GM23248 (cell line): Measurements from ENCODE around the gene MPPED1. TPM values are rescaled to one million over a fixed set of nuclear protein-coding genes. Genes with fewer than 3 reads are reported as not detected.

ENCODE experiments used
- DNase-seq: peaks from one replicate; pipeline ENCODE4 v3.0.0-alpha.2; 2015
- H2AFZ ChIP-seq: fragments of 200-600 bp; sonication (generic); 2 replicates; pipeline ENCODE4 v1.6.1; 2016; ENCODE audit warnings: antibody characterized with exemption
- H3F3A ChIP-seq: fragments of 200-600 bp; sonication (generic); 2 replicates; pipeline ENCODE4 v1.6.1; 2016; ENCODE audit warnings: mild to moderate bottlenecking, antibody characterized with exemption, mixed run types; ENCODE audit not compliant: insufficient read depth
- H3K27ac ChIP-seq: fragments of 200-600 bp; sonication (generic); 2 replicates; pipeline ENCODE4 v1.5.1; 2016; ENCODE audit warnings: mild to moderate bottlenecking
- H3K27me3 ChIP-seq: fragments of 200-600 bp; sonication (generic); replicated peaks from 2 replicates; pipeline ENCODE4 v1.6.1; 2016; ENCODE audit warnings: mild to moderate bottlenecking; ENCODE audit not compliant: insufficient read depth
- H3K36me3 ChIP-seq: fragments of 200-600 bp; sonication (generic); 2 replicates; pipeline ENCODE4 v1.6.1; 2016; ENCODE audit warnings: low read depth, mild to moderate bottlenecking
- H3K4me1 ChIP-seq: fragments of 200-600 bp; sonication (generic); 2 replicates; pipeline ENCODE4 v1.6.1; 2016; ENCODE audit warnings: mild to moderate bottlenecking; ENCODE audit not compliant: insufficient read depth
- H3K4me2 ChIP-seq: fragments of 200-600 bp; sonication (generic); one replicate; pipeline ENCODE4 v1.6.1; 2016; ENCODE audit warnings: mild to moderate bottlenecking; ENCODE audit not compliant: unreplicated experiment
- H3K4me3 ChIP-seq: fragments of 200-600 bp; sonication (generic); 2 replicates; pipeline ENCODE4 v1.5.1; 2016; ENCODE audit warnings: mild to moderate bottlenecking
- H3K79me2 ChIP-seq: fragments of 200-600 bp; sonication (generic); 2 replicates; pipeline ENCODE4 v1.6.1; 2016; ENCODE audit warnings: mild to moderate bottlenecking; ENCODE audit not compliant: insufficient read depth
- H3K9ac ChIP-seq: fragments of 200-600 bp; sonication (generic); 2 replicates; pipeline ENCODE4 v1.6.1; 2016; ENCODE audit warnings: mild to moderate bottlenecking
- H3K9me2 ChIP-seq: fragments of 200-600 bp; sonication (generic); 2 replicates; pipeline ENCODE4 v1.6.1; 2016; ENCODE audit warnings: mixed run types, mild to moderate bottlenecking, moderate library complexity; ENCODE audit not compliant: insufficient read depth
- H3K9me3 ChIP-seq: fragments of 200-600 bp; sonication (generic); one replicate; pipeline ENCODE4 v1.6.1; 2017; ENCODE audit warnings: low read depth
- H4K20me1 ChIP-seq: fragments of 200-600 bp; sonication (generic); 2 replicates; pipeline ENCODE4 v1.6.0; 2016; ENCODE audit not compliant: insufficient read depth
- EZH2 ChIP-seq: fragments of 200-600 bp; sonication (generic); IDR thresholded peaks from 2 replicates; pipeline ENCODE4 v1.6.1; 2018; ENCODE audit warnings: antibody characterized with exemption, mild to moderate bottlenecking; ENCODE audit not compliant: insufficient read depth, poor library complexity, severe bottlenecking
- EZH2phosphoT487 ChIP-seq: fragments of 200-600 bp; sonication (generic); IDR thresholded peaks from 2 replicates; pipeline ENCODE4 v1.6.1; 2018; ENCODE audit warnings: antibody characterized with exemption, moderate library complexity, mild to moderate bottlenecking, low read depth; ENCODE audit not compliant: insufficient read depth
- WGBS, 2 experiments: methylation state at CpG; one replicate each; pipeline ENCODE4 v1.1.6; 2015 to 2017; ENCODE audit warnings: low lambda C conversion rate in 2 of 2, low coverage in 1 of 2; ENCODE audit errors: missing lambda C conversion rate in 2 of 2; 5-methylcytosine and 5-hydroxymethylcytosine counted together
- in situ Hi-C: fragments of 300-500 bp; cut with MboI; formaldehyde crosslinking; loops from 2 replicates; pipeline ENCODE4 v1.15.0; 2020
- polyA plus RNA-seq: library from polyadenylated mRNA; unstranded; fragments of >200 nt; fragmentation: Nextera tagmentation; extraction: Ambion mirVana; gene quantifications from 2 replicates; pipeline ENCODE4 v1.2.1, GENCODE V29; 2016
- total RNA-seq: library from RNA; depleted of rRNA; stranded (reverse); fragments of >200 nt; shearing (Covaris generic); gene quantifications from 2 replicates; pipeline ENCODE4 v1.2.3, GENCODE V29; 2014

The MPPED1 gene
- total and polyA plus RNA-seq, 2 experiments from 2014 or later = not detected

DNA sequence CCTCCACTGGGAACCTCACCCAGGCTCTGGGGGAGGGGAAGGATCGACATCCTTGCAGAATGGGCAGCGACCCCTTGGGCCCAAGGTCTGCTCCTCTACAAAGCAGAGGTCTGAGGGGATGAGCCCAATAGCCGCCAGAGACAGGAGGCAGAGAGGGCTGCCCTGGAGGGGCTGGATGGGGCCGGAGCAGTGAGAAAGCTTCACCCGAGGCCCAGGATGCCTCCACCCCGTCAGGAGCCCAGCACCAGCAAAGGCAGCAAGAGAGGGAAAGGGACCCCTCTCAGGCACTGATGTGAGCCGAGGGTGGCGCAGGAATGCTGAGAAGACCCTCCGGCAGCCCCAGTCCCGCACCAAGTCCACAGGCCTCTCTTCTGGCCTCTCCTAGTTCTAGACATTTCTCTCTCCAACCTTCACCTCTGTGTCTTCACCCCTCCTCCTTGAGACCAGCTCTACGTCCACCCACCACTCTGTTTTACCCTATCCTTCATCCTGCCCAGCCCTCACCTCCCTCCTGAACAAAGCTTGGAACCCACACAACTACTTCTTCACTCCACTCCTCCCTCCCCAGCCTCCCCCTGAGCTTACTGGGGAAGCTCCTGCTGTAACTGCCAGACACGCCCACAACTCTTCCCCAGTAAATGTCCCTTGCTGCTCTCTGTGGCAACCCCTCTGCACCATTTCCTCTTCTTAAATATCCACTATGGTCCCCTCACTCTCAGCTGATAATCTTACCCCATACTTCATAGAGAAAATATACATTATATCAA is 131.9 kb downstream of the MPPED1 start:
- DNase-seq = no peak
- Histone ChIP-seq H3K4me1 (no peaks in the 10 kb centered on the region), H3K9me3 (no peaks in the 10 kb centered on the region), H3F3A (no peaks in the 10 kb centered on the region), H3K27ac (no peak overlapping the region), H3K4me2 (no peak overlapping the region), H3K4me3 (no peak overlapping the region), H3K79me2 (no peaks in the 10 kb centered on the region), H3K27me3 (no peaks in the 10 kb centered on the region), H2AFZ (no peak overlapping the region), H3K9ac (no peak overlapping the region), H3K9me2 (no peaks in the 10 kb centered on the region), H4K20me1 (no peaks in the 10 kb centered on the region), H3K36me3 (no peaks in the 10 kb centered on the region)
- 36 to 54% methylated on average over 10 to 12 of the region's 12 CpGs for WGBS, 2 experiments
- in situ Hi-C loops = no loop called here
- TF ChIP-seq EZH2phosphoT487 (no peak), EZH2 (no peak)

- Histone ChIP-seq H3K9me3 (no peaks in the 10 kb centered on the region), H3K27me3 (no peaks in the 10 kb centered on the region), H4K20me1 (no peaks in the 10 kb centered on the region), H3K79me2 (no peaks in the 10 kb centered on the region), H3K4me1 (no peaks in the 10 kb centered on the region), H3K36me3 (no peaks in the 10 kb centered on the region), H3K4me3 (no peak overlapping the region), H3F3A (no peaks in the 10 kb centered on the region), H3K9me2 (no peaks in the 10 kb centered on the region), H3K27ac (no peak overlapping the region), H2AFZ (no peak overlapping the region), H3K4me2 (no peak overlapping the region), H3K9ac (no peak overlapping the region)
- TF ChIP-seq EZH2phosphoT487 (no peak), EZH2 (no peak)
- no peak for DNase-seq
- WGBS, 2 experiments = 15 to 24% methylated on average over 4 of the region's 4 CpGs
- in situ Hi-C loops = no loop called here
Measured at GRCh38 chr22:43544289-43544673, 132.5 kb downstream of the MPPED1 start.

GRCh38 chr22:43546186-43546585 is 134.4 kb downstream of the MPPED1 start:
- Histone ChIP-seq H3K36me3 (no peaks in the 10 kb centered on the region), H3F3A (no peaks in the 10 kb centered on the region), H3K4me1 (no peaks in the 10 kb centered on the region), H2AFZ (no peak overlapping the region), H3K79me2 (no peaks in the 10 kb centered on the region), H3K27me3 (no peaks in the 10 kb centered on the region), H3K9ac (no peak overlapping the region), H3K9me3 (no peaks in the 10 kb centered on the region), H3K4me3 (no peak overlapping the region), H4K20me1 (no peaks in the 10 kb centered on the region), H3K27ac (no peak overlapping the region), H3K9me2 (no peaks in the 10 kb centered on the region), H3K4me2 (no peak overlapping the region)
- 53 to 58% methylated on average over 5 of the region's 5 CpGs for WGBS, 2 experiments
- TF ChIP-seq EZH2phosphoT487 (no peak), EZH2 (no peak)
- no peak for DNase-seq
- in situ Hi-C loops = no loop called here

DNA sequence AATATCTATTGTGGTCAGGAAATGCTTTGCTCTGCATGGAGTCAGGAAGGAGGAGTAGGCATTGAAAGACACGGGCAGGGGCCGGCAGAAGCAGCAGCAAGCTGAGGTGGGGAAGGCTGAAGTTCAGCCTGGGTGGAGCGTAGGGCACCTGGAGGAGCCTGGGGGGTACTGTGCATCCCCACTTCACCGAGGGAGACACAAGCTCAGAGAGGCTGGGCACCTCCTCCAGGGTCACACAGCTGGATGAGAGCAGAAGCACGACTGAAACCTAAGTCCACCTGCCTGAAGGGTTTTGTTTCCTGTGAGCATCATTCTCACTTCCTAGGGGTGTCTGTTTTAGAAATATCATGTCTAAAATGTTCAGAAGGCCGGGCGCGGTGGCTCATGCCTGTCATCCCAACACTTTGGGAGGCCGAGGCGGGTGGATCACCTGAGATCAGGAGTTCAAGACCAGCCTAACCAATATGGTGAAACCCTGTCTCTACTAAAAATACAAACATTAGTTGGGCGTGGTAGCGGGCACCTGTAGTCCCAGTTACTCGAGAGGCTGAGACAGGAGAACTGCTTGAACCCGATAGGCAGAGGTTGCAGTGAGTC is 138.3 kb downstream of the MPPED1 start:
- Histone ChIP-seq H3K36me3 (no peaks in the 10 kb centered on the region), H3K4me1 (no peaks in the 10 kb centered on the region), H3K9me2 (no peaks in the 10 kb centered on the region), H3K4me2 (no peak overlapping the region), H3K79me2 (no peaks in the 10 kb centered on the region), H3K27me3 (no peaks in the 10 kb centered on the region), H4K20me1 (no peaks in the 10 kb centered on the region), H3K4me3 (no peak overlapping the region), H3K9me3 (no peaks in the 10 kb centered on the region), H2AFZ (no peak overlapping the region), H3K27ac (no peak overlapping the region), H3K9ac (no peak overlapping the region), H3F3A (no peaks in the 10 kb centered on the region)
- no peak for TF ChIP-seq EZH2phosphoT487
- TF ChIP-seq EZH2 = no peak
- in situ Hi-C loops = no loop called here
- WGBS, 2 experiments = 45 to 57% methylated on average over 14 of the region's 14 CpGs
- no peak for DNase-seq
